ENCODE data around the gene MSI2.

The MSI2 gene

GRCh38 chr17:57461082-57461481 lies 204.8 kb downstream of the MSI2 start:
- DNase-seq (ENCODE audit: extremely low spot score): no peak
- ChIA-PET POLR2A (no interaction called here), CTCF (no interaction called here)
- TF ChIP-seq FOXM1 (IDR thresholded peaks at IDR 0.05; ENCODE audit: borderline replicate concordance) (no peak), LEF1 (IDR thresholded peaks at IDR 0.05; ENCODE audit: borderline replicate concordance) (no peak), BHLHE40 (IDR thresholded peaks at IDR 0.05; ENCODE audit: borderline replicate concordance) (no peak), NFRKB (IDR thresholded peaks at IDR 0.05) (no peak), ZNF384 (IDR thresholded peaks at IDR 0.05) (no peak), PKNOX1 (IDR thresholded peaks at IDR 0.05) (no peak), ELF4 (IDR thresholded peaks at IDR 0.05) (no peak), FOXA1 (IDR thresholded peaks at IDR 0.05) (no peak), TARDBP (IDR thresholded peaks at IDR 0.05) (no peak), SUZ12 (IDR thresholded peaks at IDR 0.05) (no peak), HDGF (IDR thresholded peaks at IDR 0.05; ENCODE audit: borderline replicate concordance) (no peak), FOXK2 (IDR thresholded peaks at IDR 0.05) (no peak), L3MBTL2 (conservative IDR thresholded peaks at IDR 0.05) (no peak)

GRCh38 chr17:57462007-57462579 lies 205.8 kb downstream of the MSI2 start:
- no peak for TF ChIP-seq NFRKB (IDR thresholded peaks at IDR 0.05)
- no peak for TF ChIP-seq SUZ12 (IDR thresholded peaks at IDR 0.05)
- TF ChIP-seq LEF1 (IDR thresholded peaks at IDR 0.05; ENCODE audit: borderline replicate concordance): no peak
- no peak for TF ChIP-seq FOXM1 (IDR thresholded peaks at IDR 0.05; ENCODE audit: borderline replicate concordance)
- TF ChIP-seq L3MBTL2 (conservative IDR thresholded peaks at IDR 0.05): no peak
- no peak for TF ChIP-seq FOXK2 (IDR thresholded peaks at IDR 0.05)
- no peak for TF ChIP-seq SP1 (IDR thresholded peaks at IDR 0.05)
- TF ChIP-seq ARNT (IDR thresholded peaks at IDR 0.05): no peak
- TF ChIP-seq TARDBP (IDR thresholded peaks at IDR 0.05): no peak
- TF ChIP-seq ELF4 (IDR thresholded peaks at IDR 0.05): no peak
- no peak for TF ChIP-seq BHLHE40 (IDR thresholded peaks at IDR 0.05; ENCODE audit: borderline replicate concordance)
- TF ChIP-seq PKNOX1 (IDR thresholded peaks at IDR 0.05): no peak
- TF ChIP-seq HDGF (IDR thresholded peaks at IDR 0.05; ENCODE audit: borderline replicate concordance): no peak
- no peak for DNase-seq (ENCODE audit: extremely low spot score)
- CTCF ChIA-PET: no interaction called here
- POLR2A ChIA-PET: no interaction called here

- no peak for DNase-seq (ENCODE audit: extremely low spot score)
- POLR2A ChIA-PET: no interaction called here
- no peak for TF ChIP-seq NFRKB (IDR thresholded peaks at IDR 0.05)
- TF ChIP-seq HDGF (IDR thresholded peaks at IDR 0.05; ENCODE audit: borderline replicate concordance): no peak
- TF ChIP-seq ELF4 (IDR thresholded peaks at IDR 0.05): no peak
- TF ChIP-seq LEF1 (IDR thresholded peaks at IDR 0.05; ENCODE audit: borderline replicate concordance): no peak
- no peak for TF ChIP-seq PKNOX1 (IDR thresholded peaks at IDR 0.05)
- CTCF ChIA-PET: no interaction called here
These were observed 207.0 kb downstream of the MSI2 start for GRCh38 chr17:57463103-57463885.

GRCh38 chr17:57464191-57464864 lies 208.0 kb downstream of the MSI2 start:
- TF ChIP-seq CTBP1 (IDR thresholded peaks at IDR 0.05; ENCODE audit: borderline replicate concordance): no peak
- no peak for TF ChIP-seq TARDBP (IDR thresholded peaks at IDR 0.05)
- no peak for TF ChIP-seq LEF1 (IDR thresholded peaks at IDR 0.05; ENCODE audit: borderline replicate concordance)
- no peak for TF ChIP-seq SP1 (IDR thresholded peaks at IDR 0.05)
- TF ChIP-seq ARNT (IDR thresholded peaks at IDR 0.05): no peak
- no peak for TF ChIP-seq L3MBTL2 (conservative IDR thresholded peaks at IDR 0.05)
- TF ChIP-seq BHLHE40 (IDR thresholded peaks at IDR 0.05; ENCODE audit: borderline replicate concordance): no peak
- no peak for TF ChIP-seq SUZ12 (IDR thresholded peaks at IDR 0.05)
- TF ChIP-seq HDGF (IDR thresholded peaks at IDR 0.05; ENCODE audit: borderline replicate concordance): no peak
- no peak for TF ChIP-seq NFRKB (IDR thresholded peaks at IDR 0.05)
- TF ChIP-seq FOXM1 (IDR thresholded peaks at IDR 0.05; ENCODE audit: borderline replicate concordance): no peak
- no peak for TF ChIP-seq FOXK2 (IDR thresholded peaks at IDR 0.05)
- no peak for TF ChIP-seq FOXA1 (IDR thresholded peaks at IDR 0.05)
- no peak for TF ChIP-seq PKNOX1 (IDR thresholded peaks at IDR 0.05)
- no peak for TF ChIP-seq ELF4 (IDR thresholded peaks at IDR 0.05)
- POLR2A ChIA-PET: no interaction called here
- CTCF ChIA-PET: no interaction called here
- no peak for DNase-seq (ENCODE audit: extremely low spot score)

- no peak for DNase-seq (ENCODE audit: extremely low spot score)
- TF ChIP-seq ZNF384 (IDR thresholded peaks at IDR 0.05) (no peak), ARNT (IDR thresholded peaks at IDR 0.05) (no peak), SUZ12 (IDR thresholded peaks at IDR 0.05) (no peak), FOXM1 (IDR thresholded peaks at IDR 0.05; ENCODE audit: borderline replicate concordance) (no peak), FOXA1 (IDR thresholded peaks at IDR 0.05) (no peak), FOXK2 (IDR thresholded peaks at IDR 0.05) (no peak), TARDBP (IDR thresholded peaks at IDR 0.05) (no peak), L3MBTL2 (conservative IDR thresholded peaks at IDR 0.05) (no peak), SP1 (IDR thresholded peaks at IDR 0.05) (no peak), CTBP1 (IDR thresholded peaks at IDR 0.05; ENCODE audit: borderline replicate concordance) (no peak), LEF1 (IDR thresholded peaks at IDR 0.05; ENCODE audit: borderline replicate concordance) (no peak), NFRKB (IDR thresholded peaks at IDR 0.05) (no peak), HDGF (IDR thresholded peaks at IDR 0.05; ENCODE audit: borderline replicate concordance) (no peak), ELF4 (IDR thresholded peaks at IDR 0.05) (no peak), BHLHE40 (IDR thresholded peaks at IDR 0.05; ENCODE audit: borderline replicate concordance) (no peak)
- ChIA-PET CTCF (no interaction called here), POLR2A (no interaction called here)
These were observed 209.3 kb downstream of the MSI2 start for GRCh38 chr17:57465610-57466009.

All from HEK293T (cell line).